GM18519 (cell line): ENCODE measurements around the gene ESYT1.

Source experiments
- ATAC-seq: cut with Tn5 transposase; IDR thresholded peaks from one replicate; pipeline ENCODE4 v1.9.1; 2021; ENCODE audit warnings: mild to moderate bottlenecking, moderate library complexity; ENCODE audit not compliant: unreplicated experiment, low FRiP score

Gene ESYT1

GRCh38 chr12:56186957-56187356 is 58.9 kb downstream of the ESYT1 start:
- no peak for ATAC-seq

- ATAC-seq = no peak
Measured at GRCh38 chr12:56188131-56188777, 60.2 kb downstream of the ESYT1 start.

- ATAC-seq = no peak
Measured at GRCh38 chr12:56188778-56189098, 60.7 kb downstream of the ESYT1 start.

- ATAC-seq = peak; percentile 67
Measured at GRCh38 chr12:56189099-56189917, 61.2 kb downstream of the ESYT1 start, which contains the start of gene SMARCC2. Gene SMARCC2, minus strand, starts transcription at chr12:56189483. Its CDS starts 22 bp downstream, at chr12:56189461.

GRCh38 chr12:56189918-56190694 is 62.0 kb downstream of the ESYT1 start:
- ATAC-seq = no peak

- no peak for ATAC-seq
Measured at GRCh38 chr12:56190695-56191155, 62.7 kb downstream of the ESYT1 start.

GRCh38 chr12:56192582-56192981 is 64.5 kb downstream of the ESYT1 start:
- no peak for ATAC-seq

- no peak for ATAC-seq
Measured at GRCh38 chr12:56193025-56193578, 65.0 kb downstream of the ESYT1 start.
